Lung (tissue), 12 donors: ENCODE data around the gene TRIM2. TPM values are rescaled to one million over a fixed set of nuclear protein-coding genes. Genes with fewer than 3 reads are reported as not detected.

Experiments
- ATAC-seq: fragments of 200-7000 bp; cut with Tn5 transposase; one replicate; pipeline ENCODE4 v1.9.1; 2020; ENCODE audit warnings: moderate number of reproducible peaks; ENCODE audit not compliant: insufficient read depth, low FRiP score
- DNase-seq, 3 donors: peaks; one replicate each; pipeline ENCODE4 v3.0.0-alpha.2; 2013 to 2017
- H3K27ac ChIP-seq, 2 donors: one replicate each; pipeline ENCODE4 v1.5.1; 2013; ENCODE audit warnings: mild to moderate bottlenecking in 2 of 2, moderate library complexity in 2 of 2, control low read depth in 1 of 2, inconsistent platforms in 1 of 2, low read depth in 1 of 2, low read length in 1 of 2
- H3K27me3 ChIP-seq, 3 donors: one replicate each; pipeline ENCODE4 v1.5.1; 2013; ENCODE audit warnings: low read length in 2 of 3; ENCODE audit not compliant: control insufficient read depth in 3 of 3, insufficient read depth in 3 of 3
- H3K36me3 ChIP-seq, 4 donors: one replicate each; pipeline ENCODE4 v1.5.1; 2013; ENCODE audit warnings: low read length in 4 of 4, mild to moderate bottlenecking in 1 of 4, moderate library complexity in 1 of 4; ENCODE audit not compliant: control insufficient read depth in 4 of 4, insufficient read depth in 4 of 4
- H3K4me1 ChIP-seq, 5 donors: one replicate each; pipeline ENCODE4 v1.5.1; 2013; ENCODE audit warnings: low read length in 5 of 5, mild to moderate bottlenecking in 2 of 5, moderate library complexity in 1 of 5; ENCODE audit not compliant: control insufficient read depth in 5 of 5, insufficient read depth in 5 of 5
- H3K4me3 ChIP-seq: one replicate; pipeline ENCODE4 v1.5.1; 2013; ENCODE audit warnings: mild to moderate bottlenecking, control low read depth, moderate library complexity
- H3K9ac ChIP-seq, 2 donors: one replicate each; pipeline ENCODE4 v1.5.1; 2013; ENCODE audit warnings: low read length in 2 of 2, control low read depth in 1 of 2; ENCODE audit not compliant: insufficient read depth in 1 of 2
- H3K9me3 ChIP-seq, 4 donors: one replicate each; pipeline ENCODE4 v1.5.1; 2013; ENCODE audit warnings: low read length in 3 of 4, mild to moderate bottlenecking in 1 of 4, moderate library complexity in 1 of 4; ENCODE audit not compliant: control insufficient read depth in 4 of 4, insufficient read depth in 3 of 4
- CTCF ChIP-seq: IDR thresholded peaks from 2 replicates; pipeline ENCODE4 v1.5.1; 2012; ENCODE audit warnings: mild to moderate bottlenecking; ENCODE audit errors: control extremely low read depth, extremely low read depth
- WGBS, 2 donors: extraction: QIAGEN DNeasy Blood & Tissue Kit; methylation state at CpG; one replicate each; pipeline ENCODE4 v1.1.7; 2013; 5-methylcytosine and 5-hydroxymethylcytosine counted together
- polyA plus RNA-seq, 2 donors: library from polyadenylated mRNA; stranded (reverse); fragments of 200-250 nt; gene quantifications; one replicate each; pipeline ENCODE4 v1.2.1, GENCODE V29; 2013
- total RNA-seq, 2 donors: library from RNA; depleted of rRNA in 1 of 2; stranded (reverse); fragments of >200 nt in 1 of 2; gene quantifications; one replicate each; pipeline ENCODE4 v1.2.1, GENCODE V29; 2014 to 2021
- donor health status: control.
- donor health status: control.
- donor health status: Bipolar disorder and iron deficiency.
- donor health status: healthy.
- donor health status: DM: yes; HTN: yes; CAD: no.

Gene TRIM2
- total and polyA plus RNA-seq, 4 donors, result 9.1 to 74.0 (median 38.1) TPM

- no peak for TF ChIP-seq CTCF
- Histone ChIP-seq H3K4me1 (no peaks in the 10 kb centered on the region), H3K4me3 (no peak overlapping the region), H3K9me3 (no peaks in the 10 kb centered on the region), H3K9ac (no peak overlapping the region), H3K27ac (no peak overlapping the region), H3K27me3 (no peaks in the 10 kb centered on the region), H3K36me3 (peaks cover 4 to 19% (median 8%) of the 10 kb centered on the region in 4 donors)
- 57 to 72% methylated on average over 1 of the region's 1 CpG for WGBS, 2 donors
- DNase-seq (no peak), ATAC-seq (no peak)
Measured at GRCh38 chr4:153327247-153327646, 123.0 kb downstream of the TRIM2 start.

- no peak for ATAC-seq
- no peaks in the 10 kb centered on the region for H3K9me3 ChIP-seq
- no peak overlapping the region for H3K27ac ChIP-seq
- H3K36me3 ChIP-seq, result peaks cover 0 to 20% (median 6%) of the 10 kb centered on the region in 4 donors
- DNase-seq, result no peak
- H3K9ac ChIP-seq, result no peak overlapping the region
- no peak for TF ChIP-seq CTCF
- 95 to 99% methylated on average over 2 of the region's 2 CpGs for WGBS, 2 donors
- H3K4me1 ChIP-seq, result no peaks in the 10 kb centered on the region
- no peak overlapping the region for H3K4me3 ChIP-seq
- H3K27me3 ChIP-seq, result no peaks in the 10 kb centered on the region
Measured at GRCh38 chr4:153332936-153333335, 128.7 kb downstream of the TRIM2 start.

- ATAC-seq, result no peak
- H3K9ac ChIP-seq, result no peak overlapping the region
- H3K36me3 ChIP-seq, result peaks cover 0 to 20% (median 5%) of the 10 kb centered on the region in 4 donors
- H3K9me3 ChIP-seq, result no peaks in the 10 kb centered on the region
- H3K4me3 ChIP-seq, result no peak overlapping the region
- DNase-seq, result no peak
- no peaks in the 10 kb centered on the region for H3K27me3 ChIP-seq
- H3K27ac ChIP-seq, result no peak overlapping the region
- no peak for TF ChIP-seq CTCF
- no peaks in the 10 kb centered on the region for H3K4me1 ChIP-seq
Measured at GRCh38 chr4:153333874-153334273, 129.6 kb downstream of the TRIM2 start.

- Histone ChIP-seq H3K27ac (no peak overlapping the region), H3K36me3 (peaks cover 0 to 25% (median 4%) of the 10 kb centered on the region in 4 donors), H3K4me1 (no peaks in the 10 kb centered on the region), H3K9ac (no peak overlapping the region), H3K4me3 (no peak overlapping the region), H3K9me3 (no peaks in the 10 kb centered on the region), H3K27me3 (no peaks in the 10 kb centered on the region)
- ATAC-seq (no peak), DNase-seq (no peak)
- WGBS, 2 donors, result 72% methylated on average over 4 of the region's 4 CpGs
- TF ChIP-seq CTCF, result no peak
Measured at GRCh38 chr4:153335665-153336064, 131.4 kb downstream of the TRIM2 start.
